Cardiac fibroblast (primary cell): ENCODE measurements around the gene KRT75.
A peak's percentile ranks its signal among the peaks of the same experiment; 100 is the strongest.

Experiments used
- DNase-seq, 2 donors: peaks; one replicate each; pipeline versions ENCODE4 v3.0.0 to v3.0.0-alpha.2; 2010; ENCODE audit warnings: low read depth in 2 of 2
- H3K4me3 ChIP-seq, 2 donors: replicated peaks in 1 of 2; 1 replicate in 1 of 2; 2 replicates in 1 of 2; pipeline ENCODE4 v1.5.1; 2011; ENCODE audit warnings: low read depth in 2 of 2, low read length in 2 of 2, mild to moderate bottlenecking in 2 of 2, moderate library complexity in 1 of 2
- CTCF ChIP-seq: IDR thresholded peaks from one replicate; pipeline ENCODE4 v1.5.1; 2011; ENCODE audit warnings: low read depth, mild to moderate bottlenecking, low read length, inconsistent platforms

Gene KRT75

DNA sequence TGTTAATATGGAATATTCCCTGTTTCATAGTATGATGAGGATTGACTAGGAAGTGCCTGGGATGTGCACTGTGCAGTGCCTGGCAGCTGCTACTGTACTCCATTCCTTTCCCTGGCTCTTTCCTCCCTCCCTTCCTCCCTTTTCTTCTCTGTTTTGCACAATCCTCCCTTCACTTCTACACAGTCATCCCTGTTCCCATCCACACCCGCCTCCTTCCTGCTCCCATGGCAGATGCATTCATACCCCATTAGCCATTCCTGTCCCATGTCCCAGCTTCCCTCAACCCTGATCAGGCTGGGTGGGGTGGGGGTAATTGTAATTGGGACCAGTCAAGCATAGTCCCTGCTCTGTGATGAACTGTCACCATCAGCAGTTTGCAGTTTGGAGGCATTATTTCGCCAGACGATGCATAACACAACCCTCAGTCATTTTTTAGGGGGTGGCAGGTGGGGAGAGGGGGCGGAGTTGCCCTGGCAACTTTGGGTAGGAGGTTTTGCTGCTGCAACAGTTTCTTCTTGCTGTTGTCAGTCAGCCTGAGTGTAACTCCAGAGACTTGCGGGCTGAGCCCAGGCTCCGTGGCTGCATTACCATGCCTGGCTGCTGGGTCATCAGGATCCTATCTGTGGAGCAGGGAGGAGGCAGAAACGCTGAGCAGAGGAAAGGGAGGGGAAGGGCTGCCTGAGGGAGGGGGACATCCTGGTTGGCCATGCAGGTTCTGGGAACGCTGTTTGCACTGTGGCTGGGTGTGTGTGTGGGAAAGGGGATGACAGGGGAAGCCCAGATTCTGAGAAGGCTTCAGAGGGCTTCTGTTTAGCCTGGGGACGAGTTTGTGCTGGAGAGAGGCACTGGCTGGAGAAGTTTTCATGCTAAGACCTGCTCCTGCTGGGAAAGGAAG lies 44.6 kb downstream of the KRT75 start:
- TF ChIP-seq CTCF: no peak
- peak; percentile 24 to 32 for DNase-seq
- H3K4me3 ChIP-seq: no peak overlapping the region

GRCh38 chr12:52387859-52388258 lies 46.3 kb downstream of the KRT75 start:
- DNase-seq: no peak
- TF ChIP-seq CTCF: no peak
- H3K4me3 ChIP-seq: no peak overlapping the region

GRCh38 chr12:52385226-52385702 lies 48.9 kb downstream of the KRT75 start, which contains the start of gene KRT84:
Gene KRT84 (minus strand): TSS chr12:52385652. CDS start chr12:52385585, 67 bp downstream.
- H3K4me3 ChIP-seq: no peak within 1 kb of the TSS
- no peak for DNase-seq
- TF ChIP-seq CTCF: no peak

- no peak for DNase-seq
- TF ChIP-seq CTCF: no peak
Observed at GRCh38 chr12:52383331-52383730, 50.8 kb downstream of the KRT75 start.

DNA sequence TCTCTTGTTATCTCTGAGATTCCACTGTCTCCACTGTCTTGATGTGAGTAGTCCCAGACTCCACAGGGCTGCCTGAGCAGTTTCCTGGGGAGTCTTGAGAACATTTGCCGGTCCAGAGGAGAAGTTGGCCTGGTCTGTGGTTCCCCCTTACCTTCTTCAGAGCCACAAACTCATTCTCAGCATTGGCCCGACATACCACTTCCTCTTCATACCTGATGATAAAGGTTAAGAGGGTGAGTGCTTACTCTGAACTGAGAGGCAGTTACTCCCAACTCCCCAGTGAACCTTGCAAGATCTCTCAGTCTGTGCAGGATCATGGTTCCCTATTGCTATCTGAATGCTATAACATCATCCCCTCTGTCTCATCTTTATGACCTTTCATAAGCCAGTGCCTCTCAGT lies 51.3 kb downstream of the KRT75 start:
- TF ChIP-seq CTCF: no peak
- no peak for DNase-seq
- no peak overlapping the region for H3K4me3 ChIP-seq

More at GRCh38 chr12:52383331-52383730, 50.8 kb downstream of the KRT75 start:
- no peak overlapping the region for H3K4me3 ChIP-seq

DNA sequence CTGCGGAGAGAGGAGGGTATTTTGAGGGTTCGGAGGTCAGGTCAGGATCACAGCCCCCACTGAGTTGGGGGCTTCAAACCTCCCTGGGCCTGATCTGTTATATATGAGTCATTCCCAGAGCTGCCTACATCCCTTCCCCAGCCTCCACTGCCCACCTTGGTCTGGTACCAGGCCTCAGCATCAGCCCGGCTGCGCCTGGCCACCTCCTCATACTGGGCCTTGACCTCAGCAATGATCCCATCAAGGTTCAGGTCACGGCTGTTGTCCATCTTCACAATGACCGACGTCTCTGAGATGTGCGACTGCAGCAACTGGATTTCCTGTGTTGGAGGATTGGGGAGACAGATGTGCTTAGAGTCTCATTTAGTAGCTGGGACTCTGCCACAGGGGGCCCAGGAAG lies 53.0 kb downstream of the KRT75 start:
- no peak for DNase-seq
- TF ChIP-seq CTCF: no peak
- H3K4me3 ChIP-seq: no peak overlapping the region

DNA sequence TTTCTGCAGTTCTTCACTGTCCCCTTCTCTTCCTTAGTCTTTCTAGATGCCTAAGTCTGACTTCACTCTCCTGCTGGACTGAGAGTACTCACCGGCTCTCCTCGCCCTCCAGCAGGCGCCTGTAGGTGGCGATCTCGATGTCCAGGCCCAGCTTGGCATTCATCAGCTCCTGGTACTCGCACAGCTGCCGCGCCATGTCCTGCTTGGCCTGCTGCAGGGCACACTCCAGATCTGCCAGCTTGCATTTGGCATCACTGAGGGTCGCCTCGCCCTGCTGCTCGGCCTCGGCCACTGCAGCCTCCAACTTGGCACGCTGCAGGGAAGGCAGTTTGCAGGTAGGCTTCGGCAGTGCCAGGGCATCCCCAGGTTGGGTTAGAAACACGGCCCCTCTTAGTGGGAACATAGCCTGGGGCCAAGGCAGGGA lies 53.9 kb downstream of the KRT75 start:
- peak; percentile 72 for TF ChIP-seq CTCF
- DNase-seq: peak; percentile 50 to 52

More for the DNA sequence above, 53.9 kb downstream of the KRT75 start:
- H3K4me3 ChIP-seq: no peak overlapping the region
